GM19372 (cell line): ENCODE results near the gene ADAMTS12.

Experiments
- ATAC-seq: cut with Tn5 transposase; IDR thresholded peaks from one replicate; pipeline ENCODE4 v1.9.1; 2021; ENCODE audit warnings: mild to moderate bottlenecking, low read depth, moderate library complexity; ENCODE audit not compliant: unreplicated experiment

ADAMTS12 gene

GRCh38 chr5:33501899-33502298 lies 389.9 kb downstream of the ADAMTS12 start:
- ATAC-seq, result no peak

DNA sequence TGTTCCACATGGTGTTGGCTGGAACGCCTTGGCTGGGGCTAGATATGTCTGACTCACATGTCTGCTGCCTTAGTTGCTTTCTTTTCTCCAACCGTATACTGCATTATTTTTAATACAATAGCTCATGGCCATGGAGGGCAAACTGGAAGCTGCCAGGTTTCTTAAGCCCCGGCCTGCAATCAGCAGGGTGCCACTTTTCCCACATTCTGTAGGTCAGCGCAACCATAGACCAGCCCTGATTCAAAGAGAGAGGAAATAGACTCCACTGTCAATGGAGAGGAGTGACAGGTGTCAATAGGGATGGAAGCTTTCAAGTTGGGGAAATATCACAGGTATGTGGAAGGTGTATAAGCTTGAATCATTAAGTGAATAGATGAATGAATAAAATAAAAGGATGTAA lies 390.5 kb downstream of the ADAMTS12 start:
- no peak for ATAC-seq

DNA sequence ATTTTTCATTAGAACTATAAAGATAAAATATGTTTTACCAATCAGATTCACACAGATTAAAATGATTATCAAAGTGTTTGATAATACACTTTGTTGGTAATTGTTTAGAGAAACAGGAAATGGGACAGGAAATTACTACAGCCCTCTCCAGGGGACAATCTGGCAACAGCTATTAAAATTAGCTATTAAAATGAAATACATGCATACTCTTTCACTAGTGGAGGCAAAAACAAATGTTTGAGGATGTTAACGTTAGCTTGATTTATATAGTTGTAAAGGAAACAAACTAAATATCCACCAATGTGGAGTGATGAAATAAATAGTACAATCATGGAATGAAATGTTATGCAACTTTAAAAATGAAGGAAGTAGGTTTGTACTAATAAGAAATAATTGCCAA lies 397.3 kb downstream of the ADAMTS12 start:
- ATAC-seq, result no peak

DNA sequence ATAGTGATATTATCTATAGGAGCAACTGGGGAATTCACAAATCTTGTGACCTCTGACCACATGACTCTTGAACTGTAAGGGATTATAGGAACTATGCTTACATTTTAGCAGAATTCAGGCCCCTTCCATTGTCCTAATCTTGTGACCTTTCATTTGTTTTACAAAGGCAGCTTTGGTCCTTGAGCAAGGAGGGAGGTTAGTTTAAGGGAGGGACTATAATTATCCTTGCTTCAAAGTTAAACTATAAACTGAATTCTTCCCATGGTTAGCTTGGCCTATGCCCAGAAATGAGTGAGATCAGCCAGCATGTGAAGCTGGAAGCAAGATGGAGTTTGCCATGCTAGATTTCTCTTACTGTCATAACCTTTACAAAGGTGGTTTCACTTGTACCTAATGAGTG lies 399.8 kb downstream of the ADAMTS12 start:
- ATAC-seq, result no peak

GRCh38 chr5:33490071-33490665 lies 401.6 kb downstream of the ADAMTS12 start:
- no peak for ATAC-seq

- ATAC-seq, result no peak
Observed at GRCh38 chr5:33489481-33490067, 402.2 kb downstream of the ADAMTS12 start.

- no peak for ATAC-seq
Observed at GRCh38 chr5:33488558-33489355, 403.0 kb downstream of the ADAMTS12 start.

DNA sequence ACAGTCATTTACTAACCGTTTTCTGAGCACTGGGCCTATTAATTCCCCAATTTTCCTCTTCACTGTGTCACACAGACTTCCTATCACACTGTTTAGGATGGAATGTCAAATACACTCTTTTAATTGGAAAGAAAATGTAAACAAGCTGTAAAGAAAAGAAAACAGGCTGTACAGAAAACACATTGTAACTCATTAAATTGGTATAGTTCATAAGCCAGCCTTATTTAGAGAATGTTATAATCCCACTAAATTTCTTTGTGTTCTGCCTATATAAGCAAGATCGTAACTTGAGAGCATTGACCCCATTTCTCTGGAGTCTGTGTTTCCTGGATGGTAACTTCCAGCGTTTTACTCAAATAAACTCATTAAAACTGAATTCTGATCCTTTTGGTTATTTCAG lies 404.6 kb downstream of the ADAMTS12 start:
- ATAC-seq, result no peak

DNA sequence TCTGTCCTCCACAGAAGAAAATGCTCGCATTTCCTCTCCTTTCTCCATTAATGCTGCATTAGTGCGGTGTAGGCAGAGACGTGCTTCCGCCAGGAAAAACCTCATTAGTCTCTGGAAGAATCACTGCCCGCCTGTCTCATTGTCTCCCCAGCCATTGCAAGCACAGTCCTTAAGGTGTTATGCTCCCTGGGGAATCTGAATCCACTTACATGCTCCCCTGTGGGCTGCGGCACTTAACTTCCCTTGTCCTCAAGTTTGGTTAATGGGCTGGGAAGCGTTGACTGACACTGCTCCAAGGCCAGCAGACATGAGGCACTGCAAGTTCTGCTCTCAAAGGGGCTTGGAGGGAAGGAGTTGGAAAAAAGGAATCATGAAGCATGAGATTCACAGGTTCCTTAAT lies 409.5 kb downstream of the ADAMTS12 start:
- ATAC-seq, result no peak

- no peak for ATAC-seq
Observed at GRCh38 chr5:33480876-33481275, 410.9 kb downstream of the ADAMTS12 start.

DNA sequence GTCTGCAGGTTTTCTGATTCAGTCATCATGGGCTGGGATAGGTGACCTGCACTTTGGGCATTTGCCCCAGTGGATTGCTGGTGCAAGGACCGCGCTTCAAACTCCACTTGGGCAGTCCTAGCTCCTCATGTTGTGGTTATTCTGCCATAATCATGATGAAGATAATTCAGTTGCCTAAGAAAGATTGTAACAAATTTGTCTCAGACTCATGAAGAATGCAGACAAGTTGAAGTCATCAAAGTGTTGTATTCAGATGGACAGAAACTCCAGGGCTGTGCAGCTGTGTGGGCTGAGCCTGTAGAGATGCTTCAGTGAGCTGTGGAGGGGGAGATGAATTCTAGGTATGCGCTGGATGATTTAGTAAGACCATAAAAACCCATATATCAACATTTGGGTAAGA lies 412.5 kb downstream of the ADAMTS12 start:
- no peak for ATAC-seq

DNA sequence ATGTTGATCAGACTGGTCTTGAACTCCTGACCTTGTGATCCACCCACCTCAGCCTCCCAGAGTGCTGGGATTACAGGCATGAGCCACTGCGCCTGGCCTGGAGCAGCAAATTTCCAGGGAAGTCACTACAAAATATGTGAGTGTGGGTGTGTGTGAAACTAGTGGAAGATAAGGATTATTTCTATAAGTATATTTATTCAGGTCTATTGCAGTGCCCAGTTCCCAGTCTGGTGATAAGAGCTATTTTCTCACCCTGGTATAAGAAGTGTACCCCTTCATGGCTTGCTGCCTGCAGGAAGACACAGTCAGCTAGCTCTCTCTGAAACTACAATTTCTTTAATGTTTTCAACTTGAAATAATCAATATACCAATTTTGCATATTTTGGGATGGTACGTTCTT lies 414.0 kb downstream of the ADAMTS12 start:
- no peak for ATAC-seq

- ATAC-seq, result no peak
Observed at GRCh38 chr5:33476992-33477391, 414.8 kb downstream of the ADAMTS12 start.

DNA sequence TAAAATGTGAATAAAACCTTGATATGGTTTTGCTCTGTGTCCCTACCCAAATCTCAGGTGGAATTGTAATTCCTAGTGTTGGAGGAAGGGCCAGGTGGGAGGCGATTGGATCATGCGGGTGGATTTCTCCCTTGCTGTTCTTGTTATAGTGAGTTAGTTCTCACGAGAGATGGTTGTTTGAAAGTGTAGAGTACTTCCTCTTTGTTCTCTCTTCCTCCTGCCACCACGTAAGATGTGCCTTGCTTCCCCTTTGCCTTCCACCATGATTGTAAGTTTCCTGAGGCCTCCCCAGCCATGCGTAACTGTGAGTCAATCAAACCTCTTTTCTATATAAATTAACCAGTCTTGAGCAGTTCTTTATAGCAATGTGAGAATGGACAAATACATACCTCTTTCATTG lies 416.1 kb downstream of the ADAMTS12 start:
- ATAC-seq, result no peak

GRCh38 chr5:33474931-33475499 lies 416.8 kb downstream of the ADAMTS12 start:
- no peak for ATAC-seq

DNA sequence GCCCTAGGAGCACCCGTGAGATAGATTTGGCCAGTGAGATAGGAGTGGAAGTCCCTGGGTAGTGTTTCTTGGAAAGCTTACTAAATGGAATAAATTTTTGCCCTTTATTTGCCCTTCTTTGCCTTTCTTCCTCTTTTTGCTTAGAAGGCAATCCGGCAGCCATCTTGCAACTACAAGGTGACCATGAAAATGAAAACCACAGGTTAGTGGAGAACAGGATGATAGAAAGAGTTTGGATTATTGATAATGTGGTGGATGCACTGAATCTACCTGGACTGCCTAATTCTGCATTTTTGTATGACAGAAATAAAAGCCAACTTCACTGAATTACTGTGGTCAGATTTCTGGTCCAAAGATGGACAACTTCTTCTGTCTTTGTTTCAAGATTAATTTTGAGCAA lies 417.8 kb downstream of the ADAMTS12 start:
- ATAC-seq, result no peak
